ENCODE measurements around the gene RAD51B.

Gene RAD51B

GRCh38 chr14:68514608-68515194 lies 695.1 kb downstream of the RAD51B start:
- no peak for TF ChIP-seq POLR2AphosphoS5 (IDR thresholded peaks at IDR 0.05; ENCODE audit: low read depth, low read length)
- TF ChIP-seq POLR2A (IDR thresholded peaks at IDR 0.05; ENCODE audit: low read depth, low read length): no peak
- no peak for TF ChIP-seq TAF1 (IDR thresholded peaks at IDR 0.05; ENCODE audit: borderline replicate concordance, low read depth, low read length)
- FAIRE-seq: no peak
- DNase-seq (ENCODE audit: insufficient read length): no peak

- FAIRE-seq (no peak), DNase-seq (ENCODE audit: insufficient read length) (no peak)
Measured at GRCh38 chr14:68516342-68516741, 696.8 kb downstream of the RAD51B start.

GRCh38 chr14:68518166-68518565 lies 698.6 kb downstream of the RAD51B start:
- DNase-seq (ENCODE audit: insufficient read length): no peak
- TF ChIP-seq POLR2AphosphoS5 (IDR thresholded peaks at IDR 0.05; ENCODE audit: low read depth, low read length): no peak
- no peak for TF ChIP-seq TAF1 (IDR thresholded peaks at IDR 0.05; ENCODE audit: borderline replicate concordance, low read depth, low read length)
- no peak for TF ChIP-seq POLR2A (IDR thresholded peaks at IDR 0.05; ENCODE audit: low read depth, low read length)
- no peak for FAIRE-seq

More at GRCh38 chr14:68516342-68516741, 696.8 kb downstream of the RAD51B start:
- no peak for TF ChIP-seq POLR2AphosphoS5 (IDR thresholded peaks at IDR 0.05; ENCODE audit: low read depth, low read length)
- no peak for TF ChIP-seq TAF1 (IDR thresholded peaks at IDR 0.05; ENCODE audit: borderline replicate concordance, low read depth, low read length)
- TF ChIP-seq POLR2A (IDR thresholded peaks at IDR 0.05; ENCODE audit: low read depth, low read length): no peak

- no peak for FAIRE-seq
- TF ChIP-seq TAF1 (IDR thresholded peaks at IDR 0.05; ENCODE audit: borderline replicate concordance, low read depth, low read length) (no peak), POLR2AphosphoS5 (IDR thresholded peaks at IDR 0.05; ENCODE audit: low read depth, low read length) (no peak), POLR2A (IDR thresholded peaks at IDR 0.05; ENCODE audit: low read depth, low read length) (no peak)
- DNase-seq (ENCODE audit: insufficient read length): no peak
Measured at GRCh38 chr14:68518761-68519670, 699.4 kb downstream of the RAD51B start.

- FAIRE-seq: no peak
- TF ChIP-seq POLR2A (IDR thresholded peaks at IDR 0.05; ENCODE audit: low read depth, low read length): no peak
- no peak for TF ChIP-seq POLR2AphosphoS5 (IDR thresholded peaks at IDR 0.05; ENCODE audit: low read depth, low read length)
- TF ChIP-seq TAF1 (IDR thresholded peaks at IDR 0.05; ENCODE audit: borderline replicate concordance, low read depth, low read length): no peak
- DNase-seq (ENCODE audit: insufficient read length): no peak
Measured at GRCh38 chr14:68519671-68520187, 700.1 kb downstream of the RAD51B start.

GRCh38 chr14:68520637-68521556 lies 701.3 kb downstream of the RAD51B start:
- TF ChIP-seq POLR2A (IDR thresholded peaks at IDR 0.05; ENCODE audit: low read depth, low read length): no peak
- no peak for TF ChIP-seq TAF1 (IDR thresholded peaks at IDR 0.05; ENCODE audit: borderline replicate concordance, low read depth, low read length)
- no peak for TF ChIP-seq POLR2AphosphoS5 (IDR thresholded peaks at IDR 0.05; ENCODE audit: low read depth, low read length)
- DNase-seq (ENCODE audit: insufficient read length): no peak
- no peak for FAIRE-seq

GRCh38 chr14:68521557-68521901 lies 702.0 kb downstream of the RAD51B start:
- no peak for TF ChIP-seq TAF1 (IDR thresholded peaks at IDR 0.05; ENCODE audit: borderline replicate concordance, low read depth, low read length)
- TF ChIP-seq POLR2A (IDR thresholded peaks at IDR 0.05; ENCODE audit: low read depth, low read length): no peak
- no peak for TF ChIP-seq POLR2AphosphoS5 (IDR thresholded peaks at IDR 0.05; ENCODE audit: low read depth, low read length)
- DNase-seq (ENCODE audit: insufficient read length): no peak
- no peak for FAIRE-seq

- DNase-seq (ENCODE audit: insufficient read length) (no peak), FAIRE-seq (no peak)
- TF ChIP-seq POLR2A (IDR thresholded peaks at IDR 0.05; ENCODE audit: low read depth, low read length): no peak
- no peak for TF ChIP-seq TAF1 (IDR thresholded peaks at IDR 0.05; ENCODE audit: borderline replicate concordance, low read depth, low read length)
- TF ChIP-seq POLR2AphosphoS5 (IDR thresholded peaks at IDR 0.05; ENCODE audit: low read depth, low read length): no peak
Measured at GRCh38 chr14:68521961-68522509, 702.5 kb downstream of the RAD51B start.

GRCh38 chr14:68522510-68523325 lies 703.1 kb downstream of the RAD51B start:
- DNase-seq (ENCODE audit: insufficient read length): no peak
- no peak for FAIRE-seq
- TF ChIP-seq POLR2A (IDR thresholded peaks at IDR 0.05; ENCODE audit: low read depth, low read length): no peak
- TF ChIP-seq POLR2AphosphoS5 (IDR thresholded peaks at IDR 0.05; ENCODE audit: low read depth, low read length): no peak
- TF ChIP-seq TAF1 (IDR thresholded peaks at IDR 0.05; ENCODE audit: borderline replicate concordance, low read depth, low read length): no peak

GRCh38 chr14:68523326-68523610 lies 703.7 kb downstream of the RAD51B start:
- FAIRE-seq (no peak), DNase-seq (ENCODE audit: insufficient read length) (no peak)
- TF ChIP-seq POLR2A (IDR thresholded peaks at IDR 0.05; ENCODE audit: low read depth, low read length) (no peak), TAF1 (IDR thresholded peaks at IDR 0.05; ENCODE audit: borderline replicate concordance, low read depth, low read length) (no peak), POLR2AphosphoS5 (IDR thresholded peaks at IDR 0.05; ENCODE audit: low read depth, low read length) (no peak)

Data from GM12892 (cell line).